Endodermal cell (in vitro differentiated cells): Measurements from ENCODE around the gene FBLN5. TPM values are rescaled to one million over a fixed set of nuclear protein-coding genes. Genes with fewer than 3 reads are reported as not detected.

Experiments used
- DNase-seq: peaks from one replicate; pipeline ENCODE4 v3.0.0-alpha.2; 2017
- H3K27ac ChIP-seq: 2 replicates; pipeline ENCODE4 v1.5.1; 2013; ENCODE audit warnings: mild to moderate bottlenecking, low read depth, low read length, moderate library complexity
- H3K27me3 ChIP-seq: 2 replicates; pipeline ENCODE4 v1.6.1; 2013; ENCODE audit warnings: mild to moderate bottlenecking, low read length, moderate library complexity; ENCODE audit not compliant: insufficient read depth, control insufficient read depth, poor library complexity, severe bottlenecking
- H3K36me3 ChIP-seq: 2 replicates; pipeline ENCODE4 v1.7.0; 2013; ENCODE audit warnings: mild to moderate bottlenecking, low read length, moderate library complexity; ENCODE audit not compliant: control insufficient read depth, insufficient read depth
- H3K4me1 ChIP-seq: one replicate; pipeline ENCODE4 v1.7.0; 2013; ENCODE audit warnings: low read length; ENCODE audit not compliant: control insufficient read depth, insufficient read depth
- H3K4me3 ChIP-seq: 2 replicates; pipeline ENCODE4 v1.5.1; 2013; ENCODE audit warnings: mild to moderate bottlenecking, low read length, moderate library complexity
- H3K9ac ChIP-seq: 2 replicates; pipeline ENCODE4 v1.6.1; 2013; ENCODE audit warnings: mild to moderate bottlenecking, low read length, moderate library complexity; ENCODE audit not compliant: poor library complexity, severe bottlenecking; ENCODE audit errors: extremely low read depth
- H3K9me3 ChIP-seq: 2 replicates; pipeline ENCODE4 v1.6.1; 2013; ENCODE audit warnings: mild to moderate bottlenecking, low read length, moderate library complexity; ENCODE audit not compliant: control insufficient read depth
- H3K27ac Mint-ChIP-seq: 2 replicates; pipeline ENCODE4 v1.8.0; 2020; ENCODE audit warnings: mixed read lengths
- H3K27me3 Mint-ChIP-seq: 2 replicates; pipeline ENCODE4 v1.8.0; 2021; ENCODE audit warnings: mild to moderate bottlenecking, mixed read lengths; ENCODE audit not compliant: insufficient read depth
- H3K36me3 Mint-ChIP-seq: 2 replicates; pipeline ENCODE4 v1.8.0; 2020; ENCODE audit warnings: low read depth, mixed read lengths
- H3K4me1 Mint-ChIP-seq: 2 replicates; pipeline ENCODE4 v1.8.0; 2020; ENCODE audit warnings: mixed read lengths
- H3K4me3 Mint-ChIP-seq: 2 replicates; pipeline ENCODE4 v1.8.0; 2020; ENCODE audit warnings: mild to moderate bottlenecking, moderate library complexity, mixed read lengths
- H3K9me3 Mint-ChIP-seq: 2 replicates; pipeline ENCODE4 v1.8.0; 2020; ENCODE audit warnings: mild to moderate bottlenecking, mixed read lengths
- CTCF ChIP-seq: fragments of 200-600 bp; sonication (generic); conservative IDR thresholded peaks from 2 replicates; pipeline ENCODE4 v1.5.0; 2021; ENCODE audit warnings: antibody characterized with exemption, mild to moderate bottlenecking
- WGBS, 2 experiments: methylation state at CpG; one replicate each; pipeline versions ENCODE4 v1.1.5 to v1.1.7; 2013; ENCODE audit warnings: missing lambda C conversion rate in 2 of 2, mixed read lengths in 1 of 2; ENCODE audit not compliant: insufficient coverage in 1 of 2, insufficient read length in 1 of 2; 5-methylcytosine and 5-hydroxymethylcytosine counted together
- total RNA-seq, 2 donors: library from RNA; stranded (reverse); fragmentation: NEBNext Ultra II Directional in 1 of 2; extraction: Animal tissue kit (Norgen Biotek cat#: 25700) in 1 of 2; gene quantifications; 2 replicates in 1 of 2; 3 replicates in 1 of 2; pipeline ENCODE4 v1.2.1, GENCODE V29; 2021

The FBLN5 gene
- total RNA-seq, 2 donors from 2014 or later: 4.0 to 4.8 TPM

GRCh38 chr14:91851563-91851962 is 95.9 kb downstream of the FBLN5 start:
- Mint-ChIP-seq H3K9me3 (no peaks in the 10 kb centered on the region), H3K4me1 (peaks cover 6% of the 10 kb centered on the region), H3K36me3 (no peaks in the 10 kb centered on the region), H3K4me3 (no peak overlapping the region), H3K27ac (no peak overlapping the region), H3K27me3 (no peaks in the 10 kb centered on the region)
- Histone ChIP-seq H3K9ac (no peak overlapping the region), H3K9me3 (no peaks in the 10 kb centered on the region), H3K36me3 (no peaks in the 10 kb centered on the region), H3K4me1 (no peaks in the 10 kb centered on the region), H3K4me3 (no peak overlapping the region), H3K27ac (no peak overlapping the region), H3K27me3 (no peaks in the 10 kb centered on the region)
- TF ChIP-seq CTCF: no peak
- DNase-seq: no peak
- 0% methylated on average over 1 of the region's 1 CpG; no CpG with 5 or more reads in 1 of the 2 experiments for WGBS, 2 experiments

DNA sequence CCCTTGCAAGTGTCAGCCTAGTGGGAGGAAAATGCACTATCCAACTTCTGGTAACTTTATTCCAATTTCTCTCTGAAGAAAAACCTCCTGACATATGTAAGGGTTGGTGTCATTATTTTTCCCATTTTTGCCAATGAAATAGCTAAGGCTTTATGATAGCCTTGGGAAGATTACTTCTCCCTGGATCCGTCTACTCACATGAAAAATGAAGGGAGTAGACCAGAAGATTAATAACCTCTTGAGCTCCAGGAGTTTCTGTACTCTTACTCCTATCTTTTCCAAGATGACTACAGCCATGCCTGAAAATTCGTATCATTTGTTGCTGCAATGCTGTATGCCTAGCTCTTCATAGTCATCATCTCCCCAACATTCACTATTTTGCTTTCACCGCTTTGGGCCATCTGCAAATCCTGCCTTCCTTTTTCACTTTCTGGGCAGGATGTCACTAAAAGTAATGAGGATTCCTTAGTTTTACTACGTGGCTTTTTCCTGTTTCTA is 98.9 kb downstream of the FBLN5 start:
- H3K4me3 ChIP-seq: no peak overlapping the region
- Mint-ChIP-seq H3K27ac (no peak overlapping the region), H3K36me3 (no peaks in the 10 kb centered on the region), H3K4me1 (no peaks in the 10 kb centered on the region), H3K9me3 (no peaks in the 10 kb centered on the region), H3K27me3 (peaks cover 5% of the 10 kb centered on the region), H3K4me3 (no peak overlapping the region)
- no peak overlapping the region for H3K9ac ChIP-seq
- no peak overlapping the region for H3K27ac ChIP-seq
- H3K36me3 ChIP-seq: no peaks in the 10 kb centered on the region
- DNase-seq: no peak
- TF ChIP-seq CTCF: no peak
- no peaks in the 10 kb centered on the region for H3K4me1 ChIP-seq
- 93 to 94% methylated on average over 3 to 4 of the region's 4 CpGs for WGBS, 2 experiments
- no peaks in the 10 kb centered on the region for H3K27me3 ChIP-seq
- no peaks in the 10 kb centered on the region for H3K9me3 ChIP-seq

DNA sequence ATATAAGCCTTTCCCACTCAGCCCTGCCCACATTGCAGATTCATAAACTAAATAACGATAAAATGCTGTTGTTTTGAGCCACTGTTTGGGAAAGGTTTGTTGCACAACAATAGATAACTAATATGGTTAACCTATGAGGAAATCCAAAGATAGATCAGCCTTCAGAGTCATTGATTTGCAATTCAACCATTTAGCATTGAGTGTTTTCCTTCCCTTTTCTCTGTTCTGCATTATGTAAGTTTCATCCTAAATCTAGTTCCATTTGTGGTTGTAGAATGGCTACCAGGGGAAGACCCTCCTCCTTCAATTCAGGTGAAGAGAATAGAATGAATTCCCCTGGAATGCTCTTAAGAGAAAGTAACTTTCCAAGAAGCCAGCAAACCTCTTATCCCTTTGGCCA is 99.8 kb downstream of the FBLN5 start:
- Histone ChIP-seq H3K36me3 (no peaks in the 10 kb centered on the region), H3K27ac (no peak overlapping the region), H3K27me3 (no peaks in the 10 kb centered on the region), H3K9me3 (no peaks in the 10 kb centered on the region), H3K4me3 (no peak overlapping the region), H3K9ac (no peak overlapping the region), H3K4me1 (no peaks in the 10 kb centered on the region)
- Mint-ChIP-seq H3K36me3 (no peaks in the 10 kb centered on the region), H3K27me3 (peaks cover 5% of the 10 kb centered on the region), H3K9me3 (no peaks in the 10 kb centered on the region), H3K4me3 (no peak overlapping the region), H3K4me1 (no peaks in the 10 kb centered on the region), H3K27ac (no peak overlapping the region)
- no peak for TF ChIP-seq CTCF
- no peak for DNase-seq
- WGBS, 2 experiments: 83% methylated on average over 1 of the region's 1 CpG; no CpG with 5 or more reads in 1 of the 2 experiments
